IMR-90 (cell line): Measurements from ENCODE around the gene GPR27. TPM values are rescaled to one million over a fixed set of nuclear protein-coding genes. Genes with fewer than 3 reads are reported as not detected.

ENCODE experiments used
- ATAC-seq: fragments of 200-7000 bp; cut with Tn5 transposase; 2 replicates; pipeline ENCODE4 v1.9.1; 2020; ENCODE audit warnings: low read depth, mild to moderate bottlenecking, moderate library complexity
- BruUV-seq: library from RNA; stranded (reverse); fragments of 400-500 nt; replicated peaks from 2 replicates; lab custom pipeline; 2021; lab: Mats Ljungman, UMichigan
- CTCF ChIA-PET: fragments of 300-600 bp; formaldehyde crosslinking; extraction: SDS; loops from one replicate; lab custom pipeline; 2021; ENCODE audit warnings: antibody characterized with exemption; lab: Yijun Ruan, JAX
- POLR2A ChIA-PET: fragments of 300-600 bp; sonication (Branson Sonifier 250); formaldehyde crosslinking; loops from one replicate; lab custom pipeline; 2022; ENCODE audit warnings: antibody characterized with exemption; ENCODE audit not compliant: unreplicated experiment; lab: Charles Lee
- DNase-seq: peaks from one replicate; pipeline ENCODE4 v3.0.0; 2013
- H2AFZ ChIP-seq: replicated peaks from 2 replicates; pipeline ENCODE3; 2013; ENCODE audit warnings: low read length, mild to moderate bottlenecking; ENCODE audit not compliant: poor library complexity
- H2AK5ac ChIP-seq: 2 replicates; pipeline ENCODE4 v1.6.1; 2013; ENCODE audit warnings: low read depth, low read length, inconsistent platforms
- H2AK9ac ChIP-seq: replicated peaks from 2 replicates; pipeline ENCODE3; 2013; ENCODE audit warnings: mild to moderate bottlenecking, low read depth, low read length, moderate library complexity; ENCODE audit not compliant: poor library complexity
- H2BK120ac ChIP-seq: 2 replicates; pipeline ENCODE4 v1.6.1; 2013; ENCODE audit warnings: low read depth, low read length, inconsistent platforms
- H2BK15ac ChIP-seq: 3 replicates; pipeline ENCODE4 v1.6.1; 2013; ENCODE audit warnings: low read depth, low read length, inconsistent platforms
- H2BK20ac ChIP-seq: 2 replicates; pipeline ENCODE4 v1.6.1; 2013; ENCODE audit warnings: low read depth, mild to moderate bottlenecking, inconsistent platforms, low read length, moderate library complexity
- H2BK5ac ChIP-seq: 2 replicates; pipeline ENCODE4 v1.6.1; 2013; ENCODE audit warnings: mild to moderate bottlenecking, low read depth, low read length, inconsistent platforms; ENCODE audit not compliant: poor library complexity, severe bottlenecking
- H3K14ac ChIP-seq: replicated peaks from 2 replicates; pipeline ENCODE4 v1.6.1; 2013; ENCODE audit warnings: low read depth, low read length, inconsistent platforms
- H3K18ac ChIP-seq: 2 replicates; pipeline ENCODE4 v1.6.1; 2013; ENCODE audit warnings: low read depth, low read length, control low read depth
- H3K23ac ChIP-seq: 2 replicates; pipeline ENCODE4 v1.6.1; 2013; ENCODE audit warnings: low read depth, low read length, inconsistent platforms
- H3K27ac ChIP-seq: 2 replicates; pipeline ENCODE4 v1.5.1; 2013; ENCODE audit warnings: mild to moderate bottlenecking, control low read depth, low read length; ENCODE audit not compliant: insufficient read depth
- H3K27me3 ChIP-seq: 2 replicates; pipeline ENCODE4 v1.6.1; 2013; ENCODE audit warnings: low read length; ENCODE audit not compliant: control insufficient read depth, insufficient read depth
- H3K36me3 ChIP-seq: 2 replicates; pipeline ENCODE4 v1.6.1; 2013; ENCODE audit warnings: low read length, mixed read lengths; ENCODE audit not compliant: control insufficient read depth, insufficient read depth
- H3K4ac ChIP-seq: 2 replicates; pipeline ENCODE4 v1.6.1; 2013; ENCODE audit warnings: low read depth, low read length, inconsistent platforms
- H3K4me1 ChIP-seq: 2 replicates; pipeline ENCODE4 v1.6.1; 2013; ENCODE audit warnings: low read length, mixed read lengths; ENCODE audit not compliant: control insufficient read depth, insufficient read depth
- H3K4me2 ChIP-seq: 2 replicates; pipeline ENCODE4 v1.6.1; 2013; ENCODE audit warnings: low read depth, mild to moderate bottlenecking, control low read depth, low read length, moderate library complexity
- H3K4me3 ChIP-seq: 2 replicates; pipeline ENCODE4 v1.5.1; 2013; ENCODE audit warnings: low read depth, mild to moderate bottlenecking, control low read depth, low read length, moderate library complexity; ENCODE audit not compliant: insufficient read depth
- H3K56ac ChIP-seq: 2 replicates; pipeline ENCODE4 v1.6.1; 2013; ENCODE audit warnings: low read length, inconsistent platforms; ENCODE audit not compliant: insufficient read depth; ENCODE audit errors: extremely low read depth
- H3K79me1 ChIP-seq, 2 experiments: 2 replicates each; pipeline ENCODE4 v1.6.1; 2013; ENCODE audit warnings: low read length in 2 of 2, inconsistent platforms in 1 of 2, low read depth in 1 of 2
- H3K9ac ChIP-seq: 2 replicates; pipeline ENCODE4 v1.6.1; 2013; ENCODE audit warnings: low read depth, low read length, control low read depth
- H3K9me1 ChIP-seq: 2 replicates; pipeline ENCODE4 v1.6.1; 2013; ENCODE audit warnings: low read length, inconsistent platforms; ENCODE audit not compliant: insufficient read depth
- H3K9me3 ChIP-seq: 2 replicates; pipeline ENCODE4 v1.6.1; 2013; ENCODE audit warnings: low read length; ENCODE audit not compliant: control insufficient read depth, insufficient read depth
- H4K20me1 ChIP-seq: 2 replicates; pipeline ENCODE4 v1.6.1; 2013; ENCODE audit warnings: low read length, inconsistent platforms; ENCODE audit not compliant: insufficient read depth
- H4K5ac ChIP-seq: 2 replicates; pipeline ENCODE4 v1.6.1; 2013; ENCODE audit warnings: mild to moderate bottlenecking, low read depth, low read length, control low read depth
- H4K8ac ChIP-seq, 2 experiments: 2 replicates each; pipeline ENCODE4 v1.6.1; 2013; ENCODE audit warnings: low read depth in 2 of 2, low read length in 2 of 2, control low read depth in 1 of 2, inconsistent platforms in 1 of 2
- H4K91ac ChIP-seq: 2 replicates; pipeline ENCODE4 v1.6.1; 2013; ENCODE audit warnings: low read depth, low read length, inconsistent platforms; ENCODE audit not compliant: insufficient read depth
- BHLHE40 ChIP-seq: fragments of 150-350 bp; IDR thresholded peaks from 2 replicates; pipeline ENCODE4 v1.6.1; 2016; ENCODE audit warnings: mild to moderate bottlenecking, low read depth, low read length
- CEBPB ChIP-seq: IDR thresholded peaks from 2 replicates; pipeline ENCODE4 v1.6.1; 2012; ENCODE audit warnings: low read depth, low read length, improper control_type of control experiment
- FOS ChIP-seq: fragments of 150-350 bp; IDR thresholded peaks from 2 replicates; pipeline ENCODE4 v1.6.1; 2016; ENCODE audit warnings: low read depth, low read length
- MAFK ChIP-seq: IDR thresholded peaks from 2 replicates; pipeline ENCODE4 v1.6.1; 2012; ENCODE audit warnings: low read depth, low read length, improper control_type of control experiment
- NFE2L2 ChIP-seq: fragments of 150-350 bp; IDR thresholded peaks from 2 replicates; pipeline ENCODE4 v1.6.1; 2016; ENCODE audit warnings: low read depth, mild to moderate bottlenecking, low read length
- POLR2A ChIP-seq: IDR thresholded peaks from 2 replicates; pipeline ENCODE4 v1.6.1; 2012; ENCODE audit warnings: mild to moderate bottlenecking, low read depth, low read length
- RCOR1 ChIP-seq: IDR thresholded peaks from 2 replicates; pipeline ENCODE4 v1.6.1; 2012; ENCODE audit warnings: mild to moderate bottlenecking, low read length, improper control_type of control experiment; ENCODE audit not compliant: insufficient replicate concordance
- RFX5 ChIP-seq: IDR thresholded peaks from 2 replicates; pipeline ENCODE4 v1.8.0; 2012; ENCODE audit warnings: low read depth, mild to moderate bottlenecking, low read length, moderate library complexity
- SMC3 ChIP-seq: fragments of 150-350 bp; IDR thresholded peaks from 2 replicates; pipeline ENCODE4 v1.6.1; 2016; ENCODE audit warnings: low read depth, mild to moderate bottlenecking, antibody characterized with exemption, low read length, moderate library complexity
- WGBS, 2 experiments: methylation state at CpG; one replicate each; pipeline versions ENCODE4 v1.1.5 to v1.1.7; 2013; ENCODE audit warnings: missing lambda C conversion rate in 2 of 2; ENCODE audit not compliant: insufficient read length in 1 of 2; ENCODE audit errors: extremely low coverage in 2 of 2; 5-methylcytosine and 5-hydroxymethylcytosine counted together
- dilution Hi-C: fragments of 300-500 bp; cut with HindIII; formaldehyde crosslinking; loops from one replicate; pipeline ENCODE4 v1.14.3; 2018; ENCODE audit warnings: low sequenced_read_pairs; ENCODE audit not compliant: unreplicated experiment
- in situ Hi-C: fragments of 300-500 bp; cut with MboI; formaldehyde crosslinking; loops from 3 replicates; pipeline ENCODE4 v1.14.3; 2019; ENCODE audit warnings: low sequenced_read_pairs, inconsistent platforms, mixed read lengths
- intact Hi-C: fragments of 100-400 bp; cut with micrococcal nuclease; formaldehyde crosslinking; loops from 2 replicates; pipeline ENCODE4 v1.10.0; 2022
- polyA plus RNA-seq, 3 experiments: library from polyadenylated mRNA; depleted of rRNA; stranded (reverse); fragments of >200 nt; gene quantifications; 2 replicates each; pipeline ENCODE4 v1.2.3, GENCODE V29; 2012; ENCODE audit warnings: low replicate concordance in 1 of 3
- total RNA-seq: library from RNA; depleted of rRNA; stranded (reverse); fragments of >200 nt; gene quantifications from 2 replicates; pipeline ENCODE4 v1.2.3, GENCODE V29; 2012

GPR27 gene
- total and polyA plus RNA-seq, 2 of the 4 experiments (the other 2 are of a cell fraction), result not detected

- H2BK15ac ChIP-seq, result no peak overlapping the region
- H3K56ac ChIP-seq, result no peak overlapping the region
- H3K79me1 ChIP-seq, result no peaks in the 10 kb centered on the region
- H2AK9ac ChIP-seq, result no peak overlapping the region
- no TSS peak for BruUV-seq
- H2BK120ac ChIP-seq, result no peak overlapping the region
- ChIA-PET CTCF (interaction anchor here (0.6 kb wide), 1 partner anchor 31 kb away, joined by 6 read pairs; no protein-coding TSS in a partner anchor), POLR2A (no interaction called here)
- H3K23ac ChIP-seq, result no peak overlapping the region
- no peak overlapping the region for H3K14ac ChIP-seq
- no peak overlapping the region for H3K9ac ChIP-seq
- dilution Hi-C loops, result no loop called here
- no peaks in the 10 kb centered on the region for H3K36me3 ChIP-seq
- H2AFZ ChIP-seq, result no peak overlapping the region
- H4K20me1 ChIP-seq, result no peaks in the 10 kb centered on the region
- H3K4me3 ChIP-seq, result no peak overlapping the region
- in situ Hi-C loops, result no loop called here
- H2AK5ac ChIP-seq, result no peak overlapping the region
- peaks cover 23% of the 10 kb centered on the region for H3K27me3 ChIP-seq
- H4K91ac ChIP-seq, result no peak overlapping the region
- no peak overlapping the region for H4K5ac ChIP-seq
- H3K4ac ChIP-seq, result no peak overlapping the region
- no peak overlapping the region for H2BK20ac ChIP-seq
- no peak for DNase-seq
- no peak overlapping the region for H3K27ac ChIP-seq
- no peaks in the 10 kb centered on the region for H3K9me3 ChIP-seq
- no peak for ATAC-seq
- no peaks in the 10 kb centered on the region for H3K4me1 ChIP-seq
- intact Hi-C loops, result no loop called here
- no peak overlapping the region for H2BK5ac ChIP-seq
- no peak overlapping the region for H3K18ac ChIP-seq
- TF ChIP-seq POLR2A (no peak), BHLHE40 (no peak), CEBPB (no peak), RFX5 (no peak), MAFK (no peak), SMC3 (no peak), FOS (no peak), NFE2L2 (no peak), RCOR1 (no peak)
- H3K9me1 ChIP-seq, result no peaks in the 10 kb centered on the region
- no peak overlapping the region for H3K4me2 ChIP-seq
- 29% methylated on average over 4 of the region's 6 CpGs; no CpG with 5 or more reads in 1 of the 2 experiments for WGBS, 2 experiments
- H4K8ac ChIP-seq, result no peak overlapping the region
These were observed 22.9 kb downstream of the GPR27 start for GRCh38 chr3:71776538-71776937.
